NT2/D1 (cell line): ENCODE measurements around the gene ULK4.

Experiments used
- SUZ12 ChIP-seq: IDR thresholded peaks from 2 replicates; pipeline ENCODE4 v1.6.1; 2011; ENCODE audit not compliant: insufficient read length, insufficient read depth; ENCODE audit errors: extremely low read depth
- YY1 ChIP-seq: IDR thresholded peaks from 2 replicates; pipeline ENCODE4 v1.6.1; 2011; ENCODE audit not compliant: insufficient read length, insufficient read depth
- ZNF274 ChIP-seq: IDR thresholded peaks from 2 replicates; pipeline ENCODE4 v1.6.1; 2011; ENCODE audit warnings: mild to moderate bottlenecking, low read depth, low read length

GRCh38 chr3:41213588-41213987, 748.3 kb downstream of the ULK4 start:
- TF ChIP-seq YY1 = no peak
- TF ChIP-seq ZNF274 = no peak
- TF ChIP-seq SUZ12 = no peak
